HCT116 (cell line): ENCODE data around the gene DYNC1I1. TPM values are rescaled to one million over a fixed set of nuclear protein-coding genes. Genes with fewer than 3 reads are reported as not detected.

Experiments
- ATAC-seq: fragments of 200-7000 bp; cut with Tn5 transposase; 2 replicates; pipeline ENCODE4 v1.9.1; 2020; ENCODE audit warnings: mild to moderate bottlenecking, moderate library complexity
- BruUV-seq: library from RNA; stranded (reverse); fragments of 400-500 nt; replicated peaks from 2 replicates; lab custom pipeline; 2021; lab: Mats Ljungman, UMichigan
- CTCF ChIA-PET: fragments of 300-600 bp; sonication (Branson Sonifier 250); formaldehyde crosslinking; loops from one replicate; lab custom pipeline; 2021; ENCODE audit warnings: antibody characterized with exemption; lab: Charles Lee
- POLR2A ChIA-PET: fragments of 300-600, 350-600 bp; sonication (Branson Sonifier 250); formaldehyde crosslinking; loops from one replicate; lab custom pipeline; 2021; ENCODE audit warnings: antibody characterized with exemption; lab: Charles Lee
- RAD21 ChIA-PET, 2 experiments: fragments of 300-600 bp; sonication (Branson Sonifier 250); formaldehyde crosslinking; loops; one replicate each; lab custom pipeline; 2023; ENCODE audit warnings: low total read pairs in 2 of 2; ENCODE audit not compliant: uncharacterized antibody in 2 of 2, unreplicated experiment in 2 of 2, low non-redundant PET in 1 of 2; lab: Charles Lee
- DNase-seq: peaks from one replicate; pipeline ENCODE4 v3.0.0-alpha.2; 2010; ENCODE audit warnings: low read depth, low spot score
- H2AFZ ChIP-seq: fragments of 200-600 bp; shearing (Covaris generic), sonication (generic); 2 replicates; pipeline ENCODE4 v1.6.1; 2017; ENCODE audit warnings: low read depth, mixed run types, mixed read lengths, antibody characterized with exemption, low read length; ENCODE audit not compliant: poor library complexity, severe bottlenecking
- H3K27ac ChIP-seq: 2 replicates; pipeline ENCODE4 v1.5.1; 2012; ENCODE audit warnings: low read depth, low read length
- H3K27me3 ChIP-seq: fragments of 200-600 bp; sonication (generic); 2 replicates; pipeline ENCODE4 v1.6.1; 2016; ENCODE audit warnings: mixed run types, low read length, mixed read lengths; ENCODE audit not compliant: insufficient read depth
- H3K36me3 ChIP-seq, 2 experiments: fragments of 200-500 bp in 1 of 2; fragments of 200-600 bp in 1 of 2; sonication (Bioruptor generic) in 1 of 2; sonication (generic) in 1 of 2; 2 replicates each; pipeline versions ENCODE4 v1.5.1 to v1.6.1; 2014 to 2016; ENCODE audit warnings: low read length in 2 of 2, inconsistent platforms in 1 of 2, mixed read lengths in 1 of 2, mixed run types in 1 of 2; ENCODE audit not compliant: insufficient read depth in 2 of 2, control insufficient read depth in 1 of 2
- H3K4me1 ChIP-seq, 2 experiments: fragments of 200-600 bp in 1 of 2; sonication (generic) in 1 of 2; 2 replicates each; pipeline versions ENCODE4 v1.5.1 to v1.6.1; 2012 to 2017; ENCODE audit warnings: low read length in 2 of 2, inconsistent platforms in 1 of 2, mild to moderate bottlenecking in 1 of 2, mixed read lengths in 1 of 2, mixed run types in 1 of 2, moderate library complexity in 1 of 2; ENCODE audit not compliant: insufficient read depth in 2 of 2, control insufficient read depth in 1 of 2
- H3K4me2 ChIP-seq: fragments of 200-600 bp; sonication (generic); 2 replicates; pipeline ENCODE4 v1.6.1; 2017; ENCODE audit warnings: mixed run types, low read length, mixed read lengths
- H3K4me3 ChIP-seq, 2 experiments: fragments of 200-600 bp in 1 of 2; sonication (generic) in 1 of 2; replicated peaks in 1 of 2; 2 replicates each; pipeline ENCODE4 v1.5.1; 2011 to 2016; ENCODE audit warnings: low read length in 2 of 2, control low read depth in 1 of 2, low read depth in 1 of 2, mild to moderate bottlenecking in 1 of 2, mixed read lengths in 1 of 2, mixed run types in 1 of 2
- H3K79me2 ChIP-seq: fragments of 200-600 bp; sonication (generic); 2 replicates; pipeline ENCODE4 v1.6.1; 2017; ENCODE audit warnings: mild to moderate bottlenecking, mixed run types, low read length, moderate library complexity, mixed read lengths; ENCODE audit not compliant: insufficient read depth
- H3K9ac ChIP-seq: fragments of 200-600 bp; sonication (generic); 2 replicates; pipeline ENCODE4 v1.6.1; 2016; ENCODE audit warnings: low read length, mixed read lengths
- H3K9me2 ChIP-seq: fragments of 200-600 bp; sonication (generic), shearing (Covaris generic); 2 replicates; pipeline ENCODE4 v1.6.1; 2017; ENCODE audit warnings: mixed run types, mild to moderate bottlenecking, moderate library complexity; ENCODE audit not compliant: insufficient read depth
- H3K9me3 ChIP-seq, 2 experiments: fragments of 200-500 bp in 1 of 2; fragments of 200-600 bp in 1 of 2; sonication (Bioruptor generic) in 1 of 2; sonication (generic) in 1 of 2; 2 replicates each; pipeline ENCODE4 v1.6.1; 2014 to 2017; ENCODE audit warnings: low read length in 2 of 2, mixed read lengths in 2 of 2, inconsistent platforms in 1 of 2, low read depth in 1 of 2, mild to moderate bottlenecking in 1 of 2, mixed run types in 1 of 2, moderate library complexity in 1 of 2; ENCODE audit not compliant: control insufficient read depth in 1 of 2, insufficient read depth in 1 of 2
- H4K20me1 ChIP-seq: fragments of 200-600 bp; sonication (generic), shearing (Covaris generic); 2 replicates; pipeline ENCODE4 v1.6.1; 2017; ENCODE audit warnings: mixed run types, mild to moderate bottlenecking, moderate library complexity; ENCODE audit not compliant: insufficient read depth
- CEBPB ChIP-seq: IDR thresholded peaks from 2 replicates; pipeline ENCODE4 v1.6.1; 2012; ENCODE audit warnings: low read depth
- ELF1 ChIP-seq: IDR thresholded peaks from 2 replicates; pipeline ENCODE4 v1.6.1; 2012; ENCODE audit warnings: low read depth, borderline replicate concordance
- SIN3A ChIP-seq: IDR thresholded peaks from 2 replicates; pipeline ENCODE4 v1.6.1; 2012; ENCODE audit warnings: low read depth
- TCF7L2 ChIP-seq: IDR thresholded peaks from 2 replicates; pipeline ENCODE4 v1.7.0; 2011; ENCODE audit warnings: borderline replicate concordance, inconsistent platforms; ENCODE audit not compliant: insufficient read depth, insufficient read length; ENCODE audit errors: extremely low read depth
- ZFX ChIP-seq: fragments of 450-650 bp; IDR thresholded peaks from 2 replicates; pipeline ENCODE4 v1.6.1; 2017
- intact Hi-C: fragments of 100-400 bp; cut with micrococcal nuclease; formaldehyde crosslinking; loops from 2 replicates; pipeline ENCODE4 v1.10.0; 2022
- total RNA-seq: library from RNA; stranded (reverse); gene quantifications from one replicate; pipeline ENCODE4 v1.2.1, GENCODE V29; 2021; ENCODE audit not compliant: unreplicated experiment
- TF ChIP-seq, protein P1 (sequence below): IDR thresholded peaks from 2 replicates; pipeline ENCODE4 v1.6.1; 2012

DYNC1I1 gene
- total RNA-seq, 1 experiment from 2014 or later = not detected

DNA sequence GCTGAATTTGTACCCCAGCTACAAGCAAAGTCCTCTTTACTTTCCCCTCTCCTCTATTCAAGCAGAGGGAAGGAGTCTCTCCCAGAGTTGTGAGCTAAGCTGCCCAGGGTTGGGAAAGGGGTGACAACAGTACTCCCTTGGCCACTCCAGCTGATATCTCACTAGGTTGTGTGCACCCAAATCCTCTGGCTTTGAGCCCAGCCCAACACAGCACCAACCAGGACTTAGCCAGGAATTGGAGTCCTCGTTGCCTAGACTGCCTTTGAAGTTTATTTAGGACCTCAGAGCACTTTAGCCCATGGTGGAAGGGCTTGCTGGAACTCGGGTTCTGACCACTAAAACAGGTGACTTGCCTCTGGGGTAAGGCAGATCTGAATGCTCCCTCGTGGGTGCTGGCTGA, 35.7 kb upstream of the DYNC1I1 start:
- DNase-seq = no peak
- ChIA-PET POLR2A (no interaction called here), RAD21 (no interaction called here), CTCF (no interaction called here)
- H3K27me3 ChIP-seq = peaks cover 13% of the 10 kb centered on the region; the same call in 1 of the 2 replicates
- no peaks in the 10 kb centered on the region for H3K9me2 ChIP-seq
- H3K9ac ChIP-seq = no peak overlapping the region
- H3K4me2 ChIP-seq = no peak overlapping the region
- no peak overlapping the region for H3K4me3 ChIP-seq
- no TSS peak for BruUV-seq
- ATAC-seq = no peak
- no peak overlapping the region for H2AFZ ChIP-seq
- no peaks in the 10 kb centered on the region for H3K9me3 ChIP-seq
- H3K4me1 ChIP-seq = no peaks in the 10 kb centered on the region
- TF ChIP-seq TCF7L2 = no peak
- intact Hi-C loops = no loop called here
- H3K79me2 ChIP-seq = no peaks in the 10 kb centered on the region
- no peaks in the 10 kb centered on the region for H4K20me1 ChIP-seq
- H3K27ac ChIP-seq = no peak overlapping the region
- no peaks in the 10 kb centered on the region for H3K36me3 ChIP-seq

DNA sequence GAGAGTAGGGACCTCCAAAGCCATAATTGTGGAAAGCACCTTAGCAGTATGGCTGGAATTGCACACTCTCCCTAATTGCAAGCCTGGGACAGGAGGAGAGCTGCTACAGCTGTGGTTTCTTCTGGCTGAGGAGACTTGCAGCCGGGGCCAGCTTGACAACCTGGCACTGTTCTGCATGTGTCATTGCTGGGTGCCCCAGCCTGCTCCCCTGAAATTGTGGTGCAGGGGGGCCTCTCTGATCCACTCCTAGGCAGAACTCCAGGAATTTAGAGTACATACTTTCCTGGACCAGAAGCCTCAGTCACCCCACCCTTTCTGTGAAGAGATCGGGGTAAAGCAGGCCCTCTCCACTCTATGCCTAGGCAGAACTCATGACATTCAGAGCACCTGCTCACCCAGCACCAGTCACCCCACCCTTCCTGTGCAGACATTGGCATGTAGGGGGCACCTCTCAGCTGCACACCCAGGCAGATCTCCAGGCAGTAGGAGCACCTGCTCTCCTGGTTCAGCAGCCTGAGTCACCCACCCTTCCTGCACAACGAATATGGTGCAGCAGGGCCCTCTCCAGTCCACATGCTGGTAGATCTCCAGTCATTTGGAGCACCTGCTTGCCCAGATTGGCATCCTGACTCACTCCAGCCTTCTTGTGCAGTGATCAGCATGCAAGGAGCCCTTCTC, 34.4 kb upstream of the DYNC1I1 start:
- CTCF ChIA-PET = interaction anchor here (1.8 kb wide), 1 partner anchor 14 kb away, joined by 4 read pairs; no protein-coding TSS in a partner anchor
- RAD21 ChIA-PET = no interaction called here
- H3K4me2 ChIP-seq = no peak overlapping the region
- DNase-seq (no peak), ATAC-seq (no peak)
- no peak overlapping the region for H2AFZ ChIP-seq
- no peaks in the 10 kb centered on the region for H3K9me3 ChIP-seq
- TF ChIP-seq ZFX (no peak), ELF1 (no peak), CEBPB (no peak), SIN3A (no peak)
- TF ChIP-seq, protein P1, sequence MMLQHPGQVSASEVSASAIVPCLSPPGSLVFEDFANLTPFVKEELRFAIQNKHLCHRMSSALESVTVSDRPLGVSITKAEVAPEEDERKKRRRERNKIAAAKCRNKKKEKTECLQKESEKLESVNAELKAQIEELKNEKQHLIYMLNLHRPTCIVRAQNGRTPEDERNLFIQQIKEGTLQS = no peak
- TF ChIP-seq, all 23 proteins: peak for 0
- no TSS peak for BruUV-seq
- Histone ChIP-seq H3K27me3 (peaks cover 8% of the 10 kb centered on the region; the same call in 1 of the 2 replicates), H3K79me2 (no peaks in the 10 kb centered on the region), H3K4me1 (no peaks in the 10 kb centered on the region), H3K9ac (no peak overlapping the region), H3K4me3 (no peak overlapping the region), H3K27ac (no peak overlapping the region), H3K9me2 (no peaks in the 10 kb centered on the region), H4K20me1 (no peaks in the 10 kb centered on the region), H3K36me3 (no peaks in the 10 kb centered on the region)
- POLR2A ChIA-PET = no interaction called here
- intact Hi-C loops = no loop called here
